Ishikawa (cell line): ENCODE results near the gene PARD3.

Experiments
- CEBPB ChIP-seq: IDR thresholded peaks from 2 replicates; pipeline ENCODE4 v1.6.1; 2012
- CREB1 ChIP-seq: IDR thresholded peaks from 2 replicates; pipeline ENCODE4 v1.6.1; 2012; ENCODE audit warnings: low read depth
- EGR1 ChIP-seq: IDR thresholded peaks from 2 replicates; pipeline ENCODE4 v1.6.1; 2012
- EP300 ChIP-seq: IDR thresholded peaks from 2 replicates; pipeline ENCODE4 v1.6.1; 2012; ENCODE audit warnings: borderline replicate concordance
- FOXM1 ChIP-seq: IDR thresholded peaks from 2 replicates; pipeline ENCODE4 v1.6.1; 2012; ENCODE audit warnings: low read depth, borderline replicate concordance
- MAX ChIP-seq: IDR thresholded peaks from 2 replicates; pipeline ENCODE4 v1.6.1; 2012
- NFIC ChIP-seq: IDR thresholded peaks from 2 replicates; pipeline ENCODE4 v1.6.1; 2012
- RAD21 ChIP-seq: IDR thresholded peaks from 2 replicates; pipeline ENCODE4 v1.6.1; 2012; ENCODE audit warnings: low read depth
- REST ChIP-seq: IDR thresholded peaks from 2 replicates; pipeline ENCODE4 v1.6.1; 2012; ENCODE audit warnings: low read depth, mild to moderate bottlenecking
- TAF1 ChIP-seq: IDR thresholded peaks from 2 replicates; pipeline ENCODE4 v1.6.1; 2012; ENCODE audit warnings: low read depth, mild to moderate bottlenecking
- TCF12 ChIP-seq: IDR thresholded peaks from 2 replicates; pipeline ENCODE4 v1.6.1; 2012; ENCODE audit warnings: low read depth
- TEAD4 ChIP-seq: IDR thresholded peaks from 2 replicates; pipeline ENCODE4 v1.6.1; 2012
- USF1 ChIP-seq: IDR thresholded peaks from 2 replicates; pipeline ENCODE4 v1.6.1; 2012
- YY1 ChIP-seq: IDR thresholded peaks from 2 replicates; pipeline ENCODE4 v1.6.1; 2012; ENCODE audit warnings: low read depth
- ZBTB7A ChIP-seq: IDR thresholded peaks from 2 replicates; pipeline ENCODE4 v1.6.1; 2012; ENCODE audit warnings: low read depth

Gene PARD3

GRCh38 chr10:34618611-34619010, 196.5 kb downstream of the PARD3 start:
- TF ChIP-seq NFIC (no peak), USF1 (no peak), TCF12 (no peak), CREB1 (no peak), FOXM1 (no peak), MAX (no peak), TAF1 (no peak), REST (no peak), TEAD4 (no peak), EP300 (no peak)

GRCh38 chr10:34615770-34616169, 199.3 kb downstream of the PARD3 start:
- TF ChIP-seq MAX (no peak), CREB1 (no peak)

- no peak for TF ChIP-seq ZBTB7A
- TF ChIP-seq TCF12: no peak
- TF ChIP-seq EGR1: no peak
- TF ChIP-seq TEAD4: no peak
- no peak for TF ChIP-seq REST
- TF ChIP-seq CEBPB: no peak
- no peak for TF ChIP-seq RAD21
- TF ChIP-seq FOXM1: no peak
- no peak for TF ChIP-seq CREB1
- no peak for TF ChIP-seq YY1
- TF ChIP-seq TAF1: no peak
- no peak for TF ChIP-seq USF1
- TF ChIP-seq MAX: no peak
- TF ChIP-seq EP300: no peak
- no peak for TF ChIP-seq NFIC
Measured at GRCh38 chr10:34613491-34613890, 201.6 kb downstream of the PARD3 start.

- no peak for TF ChIP-seq EGR1
- no peak for TF ChIP-seq TEAD4
- no peak for TF ChIP-seq CREB1
- TF ChIP-seq TAF1: no peak
- no peak for TF ChIP-seq RAD21
- TF ChIP-seq TCF12: no peak
- no peak for TF ChIP-seq YY1
- no peak for TF ChIP-seq ZBTB7A
- TF ChIP-seq USF1: no peak
Measured at GRCh38 chr10:34612938-34613337, 202.2 kb downstream of the PARD3 start.

GRCh38 chr10:34612446-34612845, 202.7 kb downstream of the PARD3 start:
- no peak for TF ChIP-seq ZBTB7A
- no peak for TF ChIP-seq EP300
- no peak for TF ChIP-seq MAX
- TF ChIP-seq EGR1: no peak
- no peak for TF ChIP-seq FOXM1
- no peak for TF ChIP-seq CREB1
- TF ChIP-seq TCF12: no peak
- TF ChIP-seq YY1: no peak
- TF ChIP-seq NFIC: no peak

- TF ChIP-seq REST (no peak), EP300 (no peak), YY1 (no peak)
Measured at GRCh38 chr10:34609287-34609940, 205.7 kb downstream of the PARD3 start.
